ENCODE results near the gene TFEB. TPM values are rescaled to one million over a fixed set of nuclear protein-coding genes. Genes with fewer than 3 reads are reported as not detected.

Gene TFEB
- total RNA-seq, 4 donors from 2014 or later, result 23.0 to 39.0 (median 34.9) TPM

- 19 to 38% methylated on average over 29 to 31 of the region's 31 CpGs for WGBS, 2 donors
- no peak overlapping the region for H3K27ac ChIP-seq
- DNase-seq, result peak; percentile 53 to 63
- H3K36me3 ChIP-seq, result no peaks in the 10 kb centered on the region
- H3K4me3 ChIP-seq (replicated peaks in 1 of 3), result peak overlapping the region in 1 of 3 donors; percentile 40
- H3K9me3 ChIP-seq, result no peaks in the 10 kb centered on the region
- peaks cover 19 to 28% of the 10 kb centered on the region in 2 donors for H3K4me1 ChIP-seq
- intact Hi-C loops (cut with DNase I), result no loop called here
- H3K27me3 ChIP-seq, result peaks cover 6% of the 10 kb centered on the region
- TF ChIP-seq CTCF (IDR thresholded peaks at IDR 0.05), result no peak
- TF ChIP-seq POLR2A (IDR thresholded peaks at IDR 0.05), result no peak
These were observed 98.6 kb downstream of the TFEB start for GRCh38 chr6:41636833-41637193.

- Histone ChIP-seq H3K36me3 (no peaks in the 10 kb centered on the region), H3K27me3 (peaks cover 6% of the 10 kb centered on the region), H3K27ac (no peak overlapping the region), H3K9me3 (no peaks in the 10 kb centered on the region), H3K4me3 (replicated peaks in 1 of 3) (no peak overlapping the region), H3K4me1 (peaks cover 19 to 28% of the 10 kb centered on the region in 2 donors)
- no peak for TF ChIP-seq CTCF (IDR thresholded peaks at IDR 0.05)
- TF ChIP-seq POLR2A (IDR thresholded peaks at IDR 0.05), result no peak
- intact Hi-C loops (cut with DNase I), result no loop called here
- 81 to 84% methylated on average over 6 of the region's 6 CpGs for WGBS, 2 donors
- no peak for DNase-seq
These were observed 100.0 kb downstream of the TFEB start for GRCh38 chr6:41635365-41635764.

- Histone ChIP-seq H3K4me1 (peaks cover 19 to 28% of the 10 kb centered on the region in 2 donors), H3K27ac (no peak overlapping the region), H3K9me3 (no peaks in the 10 kb centered on the region), H3K27me3 (peaks cover 6% of the 10 kb centered on the region), H3K36me3 (no peaks in the 10 kb centered on the region), H3K4me3 (replicated peaks in 1 of 3) (no peak overlapping the region)
- no peak for DNase-seq
- intact Hi-C loops (cut with DNase I), result no loop called here
- WGBS, 2 donors, result 31 to 44% methylated on average over 4 of the region's 4 CpGs
- TF ChIP-seq CTCF (IDR thresholded peaks at IDR 0.05) (no peak), POLR2A (IDR thresholded peaks at IDR 0.05) (no peak)
These were observed 100.8 kb downstream of the TFEB start for GRCh38 chr6:41634657-41635056.

Small RNAs within 50 kb of the gene (small RNA-seq; reads per million reads assigned to genes)
- not detected for gene AL365205.3

Other genes with a start within 250 kb of the TFEB start
- 10 to 100 TPM; 12.6 to 42.4 (median 23.7) TPM for gene FOXP4, start 189.2 kb downstream of the TFEB start, total RNA-seq
- 1 to 10 TPM; 2.9 to 9.3 (median 6.5) TPM for gene MDFI, start 97.1 kb downstream of the TFEB start, total RNA-seq
- not detected for gene PGC, start 11.8 kb upstream of the TFEB start, total RNA-seq
- 1 to 10 TPM; 4.0 to 6.7 (median 5.8) TPM for gene FRS3, start 44.3 kb upstream of the TFEB start, total RNA-seq
- 10 to 100 TPM in 3 of 4 donors, 1 to 10 TPM in 1; 4.0 to 15.6 (median 12.7) TPM for gene PRICKLE4, start 45.2 kb upstream of the TFEB start, total RNA-seq
- gene TOMM6, start 52.1 kb upstream of the TFEB start, total RNA-seq, result 100 to 1,000 TPM in 3 of 4 donors, 10 to 100 TPM in 1; 96.3 to 134 (median 124) TPM
- gene USP49, start 159.8 kb upstream of the TFEB start, total RNA-seq, result 10 to 100 TPM in 3 of 4 donors, 1 to 10 TPM in 1; 9.8 to 17.5 (median 13.8) TPM
- gene MED20, start 185.5 kb upstream of the TFEB start, total RNA-seq, result 10 to 100 TPM; 20.6 to 27.1 (median 24.3) TPM
- 1 to 10 TPM; 2.8 to 6.1 (median 4.2) TPM for gene BYSL, start 185.9 kb upstream of the TFEB start, total RNA-seq
- 100 to 1,000 TPM; 103 to 204 (median 166) TPM for gene CCND3, start 206.2 kb upstream of the TFEB start, total RNA-seq

Measured in thyroid gland (tissue), 4 donors.